Testis (tissue), 3 donors: ENCODE data around the gene TMC1. TPM values are rescaled to one million over a fixed set of nuclear protein-coding genes. Genes with fewer than 3 reads are reported as not detected.

Experiments
- DNase-seq: peaks from one replicate; pipeline ENCODE4 v3.0.0-alpha.2; 2019
- H3K27ac ChIP-seq, 2 donors: fragments of 200-600 bp; sonication (generic); one replicate each; pipeline ENCODE4 v1.5.1; 2019
- H3K27me3 ChIP-seq: fragments of 200-600 bp; sonication (generic); one replicate; pipeline ENCODE4 v1.5.1; 2019
- H3K36me3 ChIP-seq: fragments of 200-600 bp; sonication (generic); one replicate; pipeline ENCODE4 v1.5.1; 2017; ENCODE audit warnings: low read depth; ENCODE audit errors: missing control alignments
- H3K4me1 ChIP-seq: fragments of 200-600 bp; sonication (generic); one replicate; pipeline ENCODE4 v1.5.1; 2019
- H3K4me3 ChIP-seq, 2 donors: fragments of 200-600 bp; sonication (generic); one replicate each; pipeline ENCODE4 v1.5.1; 2017 to 2019
- H3K9me3 ChIP-seq: fragments of 200-600 bp; sonication (generic); one replicate; pipeline ENCODE4 v1.5.1; 2017
- CTCF ChIP-seq, 3 experiments: fragments of 450-650 bp in 2 of 3; fragments of 200-600 bp in 1 of 3; sonication (generic) in 1 of 3; IDR thresholded peaks; one replicate each; pipeline ENCODE4 v1.5.1; 2016 to 2019; ENCODE audit warnings: antibody characterized with exemption in 3 of 3, mild to moderate bottlenecking in 2 of 3, moderate library complexity in 1 of 3
- POLR2A ChIP-seq: fragments of 450-650 bp; IDR thresholded peaks from one replicate; pipeline ENCODE4 v1.6.1; 2017; ENCODE audit warnings: antibody characterized with exemption, mild to moderate bottlenecking, moderate library complexity
- WGBS, 2 donors: methylation state at CpG; one replicate each; pipeline ENCODE4 v1.1.5; 2018; 5-methylcytosine and 5-hydroxymethylcytosine counted together
- intact Hi-C: fragments of 100-400 bp; cut with DNase I; formaldehyde crosslinking; loops from one replicate; pipeline ENCODE4 v1.15.1; 2023; ENCODE audit warnings: low total_unique reads
- polyA plus RNA-seq: library from polyadenylated mRNA; stranded (reverse); fragments of 350-450 nt; fragmentation: Illumina TruSeq; extraction: RNeasy Lipid Tissue Mini Kit (QIAGEN cat#74804); gene quantifications from one replicate; pipeline ENCODE4 v1.2.3, GENCODE V29; 2014; ENCODE audit warnings: low read depth, low replicate concordance; ENCODE audit not compliant: insufficient read depth
- total RNA-seq, 2 donors: library from RNA; depleted of rRNA; stranded (reverse); fragments of >200 nt; gene quantifications; one replicate each; pipeline ENCODE4 v1.2.3, GENCODE V29; 2016

Gene TMC1
- total and polyA plus RNA-seq, 3 donors from 2014 or later = 2.0 to 5.4 (median 3.0) TPM

GRCh38 chr9:72743836-72744235 lies 222.4 kb downstream of the TMC1 start:
- Histone ChIP-seq H3K4me1 (no peaks in the 10 kb centered on the region), H3K27ac (no peak overlapping the region), H3K27me3 (no peaks in the 10 kb centered on the region), H3K36me3 (no peaks in the 10 kb centered on the region), H3K4me3 (no peak overlapping the region), H3K9me3 (no peaks in the 10 kb centered on the region)
- TF ChIP-seq POLR2A = no peak
- TF ChIP-seq CTCF (IDR thresholded peaks at IDR 0.05) = no peak
- 61 to 62% methylated on average over 4 of the region's 4 CpGs for WGBS, 2 donors
- DNase-seq = no peak
- intact Hi-C loops = no loop called here

GRCh38 chr9:72749276-72749675 lies 227.9 kb downstream of the TMC1 start:
- intact Hi-C loops = no loop called here
- Histone ChIP-seq H3K9me3 (no peaks in the 10 kb centered on the region), H3K4me3 (no peak overlapping the region), H3K36me3 (no peaks in the 10 kb centered on the region), H3K27ac (no peak overlapping the region), H3K4me1 (no peaks in the 10 kb centered on the region), H3K27me3 (no peaks in the 10 kb centered on the region)
- 93 to 96% methylated on average over 5 of the region's 5 CpGs for WGBS, 2 donors
- no peak for TF ChIP-seq POLR2A
- TF ChIP-seq CTCF (IDR thresholded peaks at IDR 0.05) = no peak
- DNase-seq = no peak

- H3K4me1 ChIP-seq = no peaks in the 10 kb centered on the region
- TF ChIP-seq CTCF (IDR thresholded peaks at IDR 0.05) = no peak
- no peak for TF ChIP-seq POLR2A
- no peak for DNase-seq
- H3K27ac ChIP-seq = no peak overlapping the region
- H3K4me3 ChIP-seq = no peak overlapping the region
- no peaks in the 10 kb centered on the region for H3K27me3 ChIP-seq
- intact Hi-C loops = no loop called here
- H3K36me3 ChIP-seq = no peaks in the 10 kb centered on the region
- H3K9me3 ChIP-seq = no peaks in the 10 kb centered on the region
- WGBS, 2 donors = 74 to 84% methylated on average over 1 of the region's 1 CpG
Measured at GRCh38 chr9:72751541-72751940, 230.1 kb downstream of the TMC1 start.

GRCh38 chr9:72753266-72753893 lies 232.0 kb downstream of the TMC1 start:
- TF ChIP-seq POLR2A (no peak), CTCF (IDR thresholded peaks at IDR 0.05) (peak in 2 of 3 experiments; percentile 21 to 37)
- Histone ChIP-seq H3K9me3 (no peaks in the 10 kb centered on the region), H3K4me3 (no peak overlapping the region), H3K27me3 (no peaks in the 10 kb centered on the region), H3K36me3 (no peaks in the 10 kb centered on the region), H3K4me1 (no peaks in the 10 kb centered on the region), H3K27ac (no peak overlapping the region)
- intact Hi-C loops = no loop called here
- peak; percentile 37 for DNase-seq
- WGBS, 2 donors = 64 to 70% methylated on average over 8 of the region's 8 CpGs

- intact Hi-C loops = no loop called here
- Histone ChIP-seq H3K9me3 (no peaks in the 10 kb centered on the region), H3K27me3 (no peaks in the 10 kb centered on the region), H3K4me1 (no peaks in the 10 kb centered on the region), H3K4me3 (no peak overlapping the region), H3K27ac (no peak overlapping the region), H3K36me3 (no peaks in the 10 kb centered on the region)
- 87 to 95% methylated on average over 2 of the region's 2 CpGs for WGBS, 2 donors
- DNase-seq = no peak
- TF ChIP-seq CTCF (IDR thresholded peaks at IDR 0.05) (no peak), POLR2A (no peak)
Measured at GRCh38 chr9:72755836-72756235, 234.4 kb downstream of the TMC1 start.
